NCI-H82 treated with DMSO at 0.1 percent for 48 hours (cell line): ENCODE data around the gene PCYT1B.

ENCODE experiments used
- DNase-seq: peaks from one replicate; lab custom pipeline; 2025; ENCODE audit not compliant: unreplicated experiment; lab: John Stamatoyannopoulos, UW

PCYT1B gene

DNA sequence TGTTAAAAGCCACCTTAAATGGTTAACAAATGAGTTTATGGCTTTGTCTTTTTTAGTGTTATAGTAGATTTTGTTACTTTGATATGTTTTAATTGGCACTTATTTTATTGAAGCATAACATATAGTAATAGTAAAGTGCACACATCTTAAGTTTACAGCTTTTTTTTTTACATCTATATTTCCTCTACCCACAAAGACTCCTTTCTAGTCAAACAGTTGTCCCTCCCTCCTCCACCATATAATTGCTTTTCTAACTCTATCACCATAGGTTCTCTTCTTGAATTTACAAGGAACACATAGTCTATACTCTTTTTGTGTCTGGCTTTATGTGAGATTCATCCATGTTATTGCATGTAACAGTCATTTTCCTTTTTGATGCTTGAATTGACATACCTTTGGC, 110.6 kb downstream of the PCYT1B start:
- DNase-seq, result no peak

DNA sequence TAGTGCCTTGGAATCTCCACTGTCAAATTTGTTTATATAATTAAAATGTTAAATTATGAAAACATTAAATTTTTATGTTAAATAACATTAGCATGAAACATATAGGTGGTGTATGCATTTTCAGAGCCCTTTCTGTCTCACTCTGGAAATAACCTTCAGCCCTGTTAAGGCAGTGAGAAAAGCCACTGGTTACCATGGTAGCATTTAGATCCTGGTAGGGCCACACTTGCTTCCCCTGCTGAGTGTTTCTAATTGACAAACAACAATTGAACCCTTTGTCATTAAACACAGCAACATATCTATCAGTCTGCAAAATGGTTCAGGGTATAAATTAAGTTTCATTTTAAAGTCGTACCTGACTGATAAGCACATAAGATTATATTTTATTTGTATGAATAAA, 118.5 kb downstream of the PCYT1B start:
- no peak for DNase-seq

DNA sequence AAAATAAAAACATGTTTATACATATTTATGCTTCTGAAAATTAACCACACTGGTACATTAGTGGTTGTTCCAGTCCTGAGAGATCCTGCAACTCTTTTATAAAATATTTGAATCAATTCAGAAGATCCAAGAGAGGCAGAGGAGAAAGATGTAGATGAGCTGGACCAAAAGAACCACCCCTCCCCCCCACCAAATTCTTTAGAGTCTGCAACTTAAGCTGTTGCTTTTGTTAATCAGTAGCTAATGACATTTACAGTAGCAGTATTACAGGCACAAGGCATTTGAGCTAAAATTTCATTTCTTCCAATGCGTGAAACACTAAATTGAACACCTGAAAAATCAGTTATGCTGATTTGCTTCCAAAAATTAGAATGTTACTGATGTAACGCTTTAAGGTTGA, 120.5 kb downstream of the PCYT1B start:
- DNase-seq, result no peak

DNA sequence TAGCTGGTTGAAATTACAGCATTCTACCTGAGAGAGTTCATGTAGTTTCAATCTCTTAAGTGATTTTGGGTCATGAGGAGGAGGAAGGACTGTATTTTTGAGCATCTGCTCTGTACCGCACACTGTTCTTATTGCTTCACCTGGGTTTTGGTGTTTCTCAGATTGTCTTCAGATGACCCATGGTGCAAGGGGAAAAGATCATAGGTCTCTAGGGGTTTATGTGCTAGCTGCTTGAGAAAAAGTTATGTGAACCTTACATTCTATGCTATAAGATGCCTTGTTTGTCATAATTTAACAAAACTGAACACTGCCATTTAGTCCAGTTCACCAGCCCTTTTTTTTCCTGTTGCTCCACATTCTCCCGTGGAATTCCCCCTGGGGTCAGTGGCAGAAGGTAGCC, 121.7 kb downstream of the PCYT1B start:
- no peak for DNase-seq

DNA sequence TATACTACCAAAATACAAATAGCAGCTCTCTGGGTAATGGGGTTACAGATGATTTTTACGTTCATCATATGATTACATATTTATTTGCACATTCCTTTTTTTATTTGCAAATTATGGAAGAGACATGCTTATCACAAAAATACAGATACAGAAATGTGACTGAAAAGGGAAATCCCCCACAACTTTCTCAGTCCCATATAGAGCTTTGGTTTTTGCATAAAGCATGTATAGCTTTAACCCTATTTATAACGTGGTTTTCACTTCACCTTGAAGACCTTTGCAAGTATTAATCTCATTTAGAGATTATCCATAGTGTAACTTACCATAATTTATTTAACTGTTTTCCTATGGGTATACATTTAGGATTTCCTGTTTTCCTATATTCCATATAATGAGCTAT, 126.7 kb downstream of the PCYT1B start:
- no peak for DNase-seq

DNA sequence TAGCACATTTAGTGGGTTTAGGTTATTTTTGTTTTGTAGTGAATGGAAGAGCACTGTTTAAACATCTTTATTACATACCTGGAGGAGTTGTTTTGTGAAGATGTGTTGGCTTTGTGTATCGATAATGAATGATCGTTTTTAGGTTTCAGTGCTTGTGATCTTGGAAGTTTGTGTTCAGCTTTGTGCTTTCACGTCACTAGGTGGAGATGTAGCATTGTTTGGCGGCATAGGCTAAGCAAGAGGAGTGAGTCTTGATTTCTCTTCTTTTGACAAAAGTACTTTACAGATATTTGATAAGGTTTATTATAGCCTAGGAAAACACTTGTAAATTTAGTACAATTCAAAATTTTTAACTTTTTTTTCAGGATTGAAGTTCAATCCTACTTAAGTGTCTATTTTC, 131.7 kb downstream of the PCYT1B start:
- DNase-seq, result no peak

DNA sequence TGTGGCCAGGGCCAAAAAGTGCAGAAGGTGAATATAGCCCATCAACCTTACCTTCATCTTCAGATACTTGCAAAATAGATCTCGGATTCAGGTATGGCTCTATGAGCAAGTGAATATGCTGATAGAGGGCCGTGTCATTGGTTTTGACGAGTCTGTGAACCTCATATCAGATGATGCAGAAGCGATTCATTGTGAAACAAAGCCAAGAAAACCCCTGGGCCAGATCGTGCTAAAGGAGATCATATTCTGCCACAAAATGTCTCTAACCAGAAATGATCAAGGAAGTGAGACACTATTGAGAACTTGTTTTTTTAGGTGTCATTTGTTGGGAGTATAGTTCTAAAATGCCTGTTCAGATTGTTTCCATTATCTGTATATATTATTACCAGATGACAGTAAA, 133.7 kb downstream of the PCYT1B start:
- no peak for DNase-seq

DNA sequence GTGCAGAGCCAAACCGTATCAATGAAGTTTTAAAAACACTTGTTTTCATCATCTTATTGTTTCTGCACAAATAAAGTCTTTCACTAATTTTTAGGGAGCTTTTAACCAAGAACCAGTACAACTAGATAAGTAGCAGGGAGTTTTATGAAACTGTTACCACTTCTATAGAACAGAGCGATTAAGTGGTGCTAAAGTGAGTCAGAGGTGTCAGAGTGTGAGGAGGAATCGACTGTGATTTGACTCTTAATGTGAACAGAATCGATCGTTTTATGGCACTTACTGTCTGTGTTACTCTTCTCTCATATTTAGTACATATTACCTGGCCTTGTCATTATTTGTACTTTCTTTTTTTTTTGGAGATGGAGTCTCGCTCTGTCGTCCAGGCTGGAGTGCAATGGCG, 138.8 kb downstream of the PCYT1B start:
- DNase-seq, result no peak
